WTC11 (cell line): ENCODE data around the gene WSCD2. TPM values are rescaled to one million over a fixed set of nuclear protein-coding genes. Genes with fewer than 3 reads are reported as not detected.

Experiments
- ATAC-seq: fragments of 200-7000 bp; cut with Tn5 transposase; 2 replicates; pipeline ENCODE4 v1.10.0; 2021; ENCODE audit warnings: mild to moderate bottlenecking, moderate library complexity
- CTCF ChIA-PET: fragments of 300-600 bp; sonication (Branson Sonifier 250); formaldehyde crosslinking; loops from one replicate; lab custom pipeline; 2021; ENCODE audit warnings: antibody characterized with exemption; lab: Charles Lee
- POLR2A ChIA-PET: fragments of 350-600 bp; sonication (Branson Sonifier 250); formaldehyde crosslinking; loops from one replicate; lab custom pipeline; 2021; ENCODE audit warnings: antibody characterized with exemption; lab: Charles Lee
- DNase-seq: peaks from one replicate; pipeline ENCODE4 v3.0.0; 2021; ENCODE audit warnings: low spot score
- H3K27ac Mint-ChIP-seq: 2 replicates; pipeline ENCODE4 v1.8.0; 2021; ENCODE audit warnings: mixed read lengths
- H3K27me3 Mint-ChIP-seq: 2 replicates; pipeline ENCODE4 v1.8.0; 2021; ENCODE audit warnings: low read depth, mild to moderate bottlenecking, moderate library complexity, mixed read lengths
- H3K36me3 Mint-ChIP-seq: 2 replicates; pipeline ENCODE4 v1.8.0; 2021; ENCODE audit warnings: mixed read lengths
- H3K4me1 Mint-ChIP-seq: 2 replicates; pipeline ENCODE4 v1.8.0; 2022; ENCODE audit warnings: mixed read lengths
- H3K4me3 Mint-ChIP-seq: 2 replicates; pipeline ENCODE4 v1.8.0; 2021; ENCODE audit warnings: mild to moderate bottlenecking, moderate library complexity, mixed read lengths
- H3K9me3 Mint-ChIP-seq: 2 replicates; pipeline ENCODE4 v1.8.0; 2021; ENCODE audit warnings: mixed read lengths
- CREB1 ChIP-seq: sonication (generic); formaldehyde crosslinking; IDR thresholded peaks from 2 replicates; pipeline ENCODE4 v1.8.0; 2023; ENCODE audit warnings: mild to moderate bottlenecking, missing genetic modification reagents
- CREM ChIP-seq: sonication (generic); formaldehyde crosslinking; IDR thresholded peaks from 2 replicates; pipeline ENCODE4 v1.8.1; 2022; ENCODE audit warnings: mild to moderate bottlenecking, missing genetic modification reagents, moderate library complexity
- ELF4 ChIP-seq: sonication (generic); formaldehyde crosslinking; IDR thresholded peaks from 2 replicates; pipeline ENCODE4 v1.8.1; 2022; ENCODE audit warnings: low read depth, mild to moderate bottlenecking, moderate library complexity, missing genetic modification reagents
- ETV6 ChIP-seq: sonication (generic); formaldehyde crosslinking; IDR thresholded peaks from 2 replicates; pipeline ENCODE4 v1.8.1; 2022; ENCODE audit warnings: mild to moderate bottlenecking, missing genetic modification reagents
- FOXK1 ChIP-seq: sonication (generic); formaldehyde crosslinking; IDR thresholded peaks from 2 replicates; pipeline ENCODE4 v1.8.0; 2022; ENCODE audit warnings: mild to moderate bottlenecking, moderate library complexity, missing genetic modification reagents
- IRF2 ChIP-seq: sonication (generic); formaldehyde crosslinking; IDR thresholded peaks from 2 replicates; pipeline ENCODE4 v1.8.0; 2022; ENCODE audit warnings: low read depth, missing genetic modification reagents, borderline replicate concordance
- MXD4 ChIP-seq: fragments of 250-450 bp; sonication (Bioruptor Pico); IDR thresholded peaks from 2 replicates; pipeline ENCODE4 v1.8.0; 2021; ENCODE audit warnings: mild to moderate bottlenecking, moderate library complexity, borderline replicate concordance
- NR2C2 ChIP-seq: sonication (generic); formaldehyde crosslinking; IDR thresholded peaks from 2 replicates; pipeline ENCODE4 v1.8.0; 2022; ENCODE audit warnings: mild to moderate bottlenecking, missing genetic modification reagents
- TEAD1 ChIP-seq: sonication (generic); formaldehyde crosslinking; IDR thresholded peaks from 2 replicates; pipeline ENCODE4 v1.8.0; 2022; ENCODE audit warnings: mild to moderate bottlenecking, missing genetic modification reagents
- TEAD4 ChIP-seq: sonication (generic); formaldehyde crosslinking; IDR thresholded peaks from 2 replicates; pipeline ENCODE4 v1.8.0; 2022; ENCODE audit warnings: mild to moderate bottlenecking, missing genetic modification reagents
- ZBTB21 ChIP-seq: sonication (generic); formaldehyde crosslinking; IDR thresholded peaks from 2 replicates; pipeline ENCODE4 v1.8.1; 2023; ENCODE audit warnings: mild to moderate bottlenecking, missing genetic modification reagents, borderline replicate concordance
- ZNF232 ChIP-seq: sonication (generic); formaldehyde crosslinking; IDR thresholded peaks from 2 replicates; pipeline ENCODE4 v1.8.0; 2022; ENCODE audit warnings: mild to moderate bottlenecking, missing genetic modification reagents
- ZNF671 ChIP-seq: fragments of 250-450 bp; sonication (Bioruptor Pico); IDR thresholded peaks from 2 replicates; pipeline ENCODE4 v1.8.0; 2021; ENCODE audit warnings: mild to moderate bottlenecking
- total RNA-seq: library from RNA; stranded (reverse); gene quantifications from 3 replicates; pipeline ENCODE4 v1.2.3, GENCODE V29; 2021
- TF ChIP-seq, protein P1 (sequence below): sonication (generic); formaldehyde crosslinking; IDR thresholded peaks from 2 replicates; pipeline ENCODE4 v1.8.0; 2022; ENCODE audit warnings: missing genetic modification reagents
- TF ChIP-seq, protein P2 (sequence below): sonication (generic); formaldehyde crosslinking; IDR thresholded peaks from 2 replicates; pipeline ENCODE4 v1.8.1; 2023; ENCODE audit warnings: mild to moderate bottlenecking, missing genetic modification reagents, borderline replicate concordance
- TF ChIP-seq, protein P3 (sequence below): sonication (generic); formaldehyde crosslinking; IDR thresholded peaks from 2 replicates; pipeline ENCODE4 v1.8.0; 2023; ENCODE audit warnings: missing genetic modification reagents, mild to moderate bottlenecking, borderline replicate concordance
- TF ChIP-seq, protein P4 (sequence below): sonication (generic); formaldehyde crosslinking; IDR thresholded peaks from 2 replicates; pipeline ENCODE4 v1.8.0; 2022; ENCODE audit warnings: mild to moderate bottlenecking, missing genetic modification reagents
- TF ChIP-seq, protein P5 (sequence below): sonication (generic); formaldehyde crosslinking; IDR thresholded peaks from 2 replicates; pipeline ENCODE4 v1.8.1; 2022; ENCODE audit warnings: low read depth, missing genetic modification reagents, borderline replicate concordance

Gene WSCD2
- total RNA-seq, 1 experiment from 2014 or later: 1.1 TPM

DNA sequence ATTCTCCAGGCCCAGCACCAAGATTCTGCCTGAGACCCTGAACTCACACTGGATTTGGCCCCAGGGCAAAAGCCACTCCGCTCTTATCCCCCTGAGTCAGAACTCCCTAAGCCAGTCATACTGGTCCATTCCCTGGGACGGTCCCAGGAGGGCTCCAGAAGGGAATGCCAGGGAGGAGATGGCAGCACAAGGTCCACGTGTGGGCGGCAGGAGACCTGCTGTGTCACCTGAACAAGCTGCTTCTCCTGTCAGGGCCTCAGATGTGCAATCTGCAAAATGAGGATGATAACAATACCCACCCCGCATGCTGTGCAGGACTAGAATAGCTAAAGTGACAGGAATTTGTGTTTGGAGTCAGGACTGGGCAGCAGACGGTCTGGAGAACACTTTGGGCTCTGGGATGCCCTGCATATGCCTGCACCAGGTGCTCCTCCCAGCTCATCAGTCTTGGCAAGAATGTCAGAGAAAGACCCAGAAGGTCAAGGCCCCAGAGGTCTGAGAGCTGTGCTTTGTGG, 169.7 kb downstream of the WSCD2 start (continued):
- TF ChIP-seq, protein P1, sequence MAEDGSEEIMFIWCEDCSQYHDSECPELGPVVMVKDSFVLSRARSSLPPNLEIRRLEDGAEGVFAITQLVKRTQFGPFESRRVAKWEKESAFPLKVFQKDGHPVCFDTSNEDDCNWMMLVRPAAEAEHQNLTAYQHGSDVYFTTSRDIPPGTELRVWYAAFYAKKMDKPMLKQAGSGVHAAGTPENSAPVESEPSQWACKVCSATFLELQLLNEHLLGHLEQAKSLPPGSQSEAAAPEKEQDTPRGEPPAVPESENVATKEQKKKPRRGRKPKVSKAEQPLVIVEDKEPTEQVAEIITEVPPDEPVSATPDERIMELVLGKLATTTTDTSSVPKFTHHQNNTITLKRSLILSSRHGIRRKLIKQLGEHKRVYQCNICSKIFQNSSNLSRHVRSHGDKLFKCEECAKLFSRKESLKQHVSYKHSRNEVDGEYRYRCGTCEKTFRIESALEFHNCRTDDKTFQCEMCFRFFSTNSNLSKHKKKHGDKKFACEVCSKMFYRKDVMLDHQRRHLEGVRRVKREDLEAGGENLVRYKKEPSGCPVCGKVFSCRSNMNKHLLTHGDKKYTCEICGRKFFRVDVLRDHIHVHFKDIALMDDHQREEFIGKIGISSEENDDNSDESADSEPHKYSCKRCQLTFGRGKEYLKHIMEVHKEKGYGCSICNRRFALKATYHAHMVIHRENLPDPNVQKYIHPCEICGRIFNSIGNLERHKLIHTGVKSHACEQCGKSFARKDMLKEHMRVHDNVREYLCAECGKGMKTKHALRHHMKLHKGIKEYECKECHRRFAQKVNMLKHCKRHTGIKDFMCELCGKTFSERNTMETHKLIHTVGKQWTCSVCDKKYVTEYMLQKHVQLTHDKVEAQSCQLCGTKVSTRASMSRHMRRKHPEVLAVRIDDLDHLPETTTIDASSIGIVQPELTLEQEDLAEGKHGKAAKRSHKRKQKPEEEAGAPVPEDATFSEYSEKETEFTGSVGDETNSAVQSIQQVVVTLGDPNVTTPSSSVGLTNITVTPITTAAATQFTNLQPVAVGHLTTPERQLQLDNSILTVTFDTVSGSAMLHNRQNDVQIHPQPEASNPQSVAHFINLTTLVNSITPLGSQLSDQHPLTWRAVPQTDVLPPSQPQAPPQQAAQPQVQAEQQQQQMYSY: no peak
- no peak for TF ChIP-seq ZBTB21 (CRISPR knock-in tag)

DNA sequence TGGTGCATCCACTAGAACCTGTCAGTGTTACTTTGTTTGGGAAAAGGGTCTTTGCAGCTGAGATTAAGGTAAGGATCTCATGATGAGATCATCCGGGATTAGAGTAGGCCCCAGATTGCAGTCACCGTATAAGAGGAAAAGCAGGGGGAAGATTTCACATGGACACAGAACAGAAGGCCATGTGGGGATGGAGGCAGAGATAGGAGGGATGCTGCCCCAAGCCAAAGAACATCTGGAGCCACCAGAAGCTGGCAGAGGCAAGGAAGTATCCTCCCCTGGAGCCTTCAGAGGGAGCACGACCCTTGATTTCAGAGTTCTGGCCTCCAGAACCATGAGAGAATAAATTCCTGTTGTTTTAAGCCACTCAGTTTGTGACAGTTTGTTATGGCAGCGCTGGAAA, 170.4 kb downstream of the WSCD2 start:
- POLR2A ChIA-PET: no interaction called here
- ATAC-seq (no peak), DNase-seq (no peak)
- CTCF ChIA-PET: no interaction called here
- Mint-ChIP-seq H3K4me1 (peaks cover 31% of the 10 kb centered on the region), H3K9me3 (0 out of 2 replicates have a peak, but pooled peaks cover 3% of the 10 kb centered on the region), H3K27me3 (no peaks in the 10 kb centered on the region), H3K27ac (no peak overlapping the region), H3K36me3 (no peaks in the 10 kb centered on the region), H3K4me3 (no peak overlapping the region)
- TF ChIP-seq, protein P2, sequence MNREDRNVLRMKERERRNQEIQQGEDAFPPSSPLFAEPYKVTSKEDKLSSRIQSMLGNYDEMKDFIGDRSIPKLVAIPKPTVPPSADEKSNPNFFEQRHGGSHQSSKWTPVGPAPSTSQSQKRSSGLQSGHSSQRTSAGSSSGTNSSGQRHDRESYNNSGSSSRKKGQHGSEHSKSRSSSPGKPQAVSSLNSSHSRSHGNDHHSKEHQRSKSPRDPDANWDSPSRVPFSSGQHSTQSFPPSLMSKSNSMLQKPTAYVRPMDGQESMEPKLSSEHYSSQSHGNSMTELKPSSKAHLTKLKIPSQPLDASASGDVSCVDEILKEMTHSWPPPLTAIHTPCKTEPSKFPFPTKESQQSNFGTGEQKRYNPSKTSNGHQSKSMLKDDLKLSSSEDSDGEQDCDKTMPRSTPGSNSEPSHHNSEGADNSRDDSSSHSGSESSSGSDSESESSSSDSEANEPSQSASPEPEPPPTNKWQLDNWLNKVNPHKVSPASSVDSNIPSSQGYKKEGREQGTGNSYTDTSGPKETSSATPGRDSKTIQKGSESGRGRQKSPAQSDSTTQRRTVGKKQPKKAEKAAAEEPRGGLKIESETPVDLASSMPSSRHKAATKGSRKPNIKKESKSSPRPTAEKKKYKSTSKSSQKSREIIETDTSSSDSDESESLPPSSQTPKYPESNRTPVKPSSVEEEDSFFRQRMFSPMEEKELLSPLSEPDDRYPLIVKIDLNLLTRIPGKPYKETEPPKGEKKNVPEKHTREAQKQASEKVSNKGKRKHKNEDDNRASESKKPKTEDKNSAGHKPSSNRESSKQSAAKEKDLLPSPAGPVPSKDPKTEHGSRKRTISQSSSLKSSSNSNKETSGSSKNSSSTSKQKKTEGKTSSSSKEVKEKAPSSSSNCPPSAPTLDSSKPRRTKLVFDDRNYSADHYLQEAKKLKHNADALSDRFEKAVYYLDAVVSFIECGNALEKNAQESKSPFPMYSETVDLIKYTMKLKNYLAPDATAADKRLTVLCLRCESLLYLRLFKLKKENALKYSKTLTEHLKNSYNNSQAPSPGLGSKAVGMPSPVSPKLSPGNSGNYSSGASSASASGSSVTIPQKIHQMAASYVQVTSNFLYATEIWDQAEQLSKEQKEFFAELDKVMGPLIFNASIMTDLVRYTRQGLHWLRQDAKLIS (CRISPR knock-in tag): no peak
- TF ChIP-seq ELF4 (no peak), IRF2 (no peak), ZNF232 (CRISPR knock-in tag) (no peak), FOXK1 (CRISPR knock-in tag) (no peak), ETV6 (CRISPR knock-in tag) (no peak), CREB1 (CRISPR knock-in tag) (no peak), ZNF671 (CRISPR knock-in tag) (no peak), TEAD1 (CRISPR knock-in tag) (no peak), NR2C2 (CRISPR knock-in tag) (no peak), TEAD4 (no peak), CREM (CRISPR knock-in tag) (no peak), MXD4 (CRISPR knock-in tag) (no peak)
- TF ChIP-seq, protein P3, sequence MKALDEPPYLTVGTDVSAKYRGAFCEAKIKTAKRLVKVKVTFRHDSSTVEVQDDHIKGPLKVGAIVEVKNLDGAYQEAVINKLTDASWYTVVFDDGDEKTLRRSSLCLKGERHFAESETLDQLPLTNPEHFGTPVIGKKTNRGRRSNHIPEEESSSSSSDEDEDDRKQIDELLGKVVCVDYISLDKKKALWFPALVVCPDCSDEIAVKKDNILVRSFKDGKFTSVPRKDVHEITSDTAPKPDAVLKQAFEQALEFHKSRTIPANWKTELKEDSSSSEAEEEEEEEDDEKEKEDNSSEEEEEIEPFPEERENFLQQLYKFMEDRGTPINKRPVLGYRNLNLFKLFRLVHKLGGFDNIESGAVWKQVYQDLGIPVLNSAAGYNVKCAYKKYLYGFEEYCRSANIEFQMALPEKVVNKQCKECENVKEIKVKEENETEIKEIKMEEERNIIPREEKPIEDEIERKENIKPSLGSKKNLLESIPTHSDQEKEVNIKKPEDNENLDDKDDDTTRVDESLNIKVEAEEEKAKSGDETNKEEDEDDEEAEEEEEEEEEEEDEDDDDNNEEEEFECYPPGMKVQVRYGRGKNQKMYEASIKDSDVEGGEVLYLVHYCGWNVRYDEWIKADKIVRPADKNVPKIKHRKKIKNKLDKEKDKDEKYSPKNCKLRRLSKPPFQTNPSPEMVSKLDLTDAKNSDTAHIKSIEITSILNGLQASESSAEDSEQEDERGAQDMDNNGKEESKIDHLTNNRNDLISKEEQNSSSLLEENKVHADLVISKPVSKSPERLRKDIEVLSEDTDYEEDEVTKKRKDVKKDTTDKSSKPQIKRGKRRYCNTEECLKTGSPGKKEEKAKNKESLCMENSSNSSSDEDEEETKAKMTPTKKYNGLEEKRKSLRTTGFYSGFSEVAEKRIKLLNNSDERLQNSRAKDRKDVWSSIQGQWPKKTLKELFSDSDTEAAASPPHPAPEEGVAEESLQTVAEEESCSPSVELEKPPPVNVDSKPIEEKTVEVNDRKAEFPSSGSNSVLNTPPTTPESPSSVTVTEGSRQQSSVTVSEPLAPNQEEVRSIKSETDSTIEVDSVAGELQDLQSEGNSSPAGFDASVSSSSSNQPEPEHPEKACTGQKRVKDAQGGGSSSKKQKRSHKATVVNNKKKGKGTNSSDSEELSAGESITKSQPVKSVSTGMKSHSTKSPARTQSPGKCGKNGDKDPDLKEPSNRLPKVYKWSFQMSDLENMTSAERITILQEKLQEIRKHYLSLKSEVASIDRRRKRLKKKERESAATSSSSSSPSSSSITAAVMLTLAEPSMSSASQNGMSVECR (CRISPR knock-in tag): no peak
- TF ChIP-seq, protein P4, sequence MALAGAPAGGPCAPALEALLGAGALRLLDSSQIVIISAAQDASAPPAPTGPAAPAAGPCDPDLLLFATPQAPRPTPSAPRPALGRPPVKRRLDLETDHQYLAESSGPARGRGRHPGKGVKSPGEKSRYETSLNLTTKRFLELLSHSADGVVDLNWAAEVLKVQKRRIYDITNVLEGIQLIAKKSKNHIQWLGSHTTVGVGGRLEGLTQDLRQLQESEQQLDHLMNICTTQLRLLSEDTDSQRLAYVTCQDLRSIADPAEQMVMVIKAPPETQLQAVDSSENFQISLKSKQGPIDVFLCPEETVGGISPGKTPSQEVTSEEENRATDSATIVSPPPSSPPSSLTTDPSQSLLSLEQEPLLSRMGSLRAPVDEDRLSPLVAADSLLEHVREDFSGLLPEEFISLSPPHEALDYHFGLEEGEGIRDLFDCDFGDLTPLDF (CRISPR knock-in tag): no peak
- TF ChIP-seq, protein P5, sequence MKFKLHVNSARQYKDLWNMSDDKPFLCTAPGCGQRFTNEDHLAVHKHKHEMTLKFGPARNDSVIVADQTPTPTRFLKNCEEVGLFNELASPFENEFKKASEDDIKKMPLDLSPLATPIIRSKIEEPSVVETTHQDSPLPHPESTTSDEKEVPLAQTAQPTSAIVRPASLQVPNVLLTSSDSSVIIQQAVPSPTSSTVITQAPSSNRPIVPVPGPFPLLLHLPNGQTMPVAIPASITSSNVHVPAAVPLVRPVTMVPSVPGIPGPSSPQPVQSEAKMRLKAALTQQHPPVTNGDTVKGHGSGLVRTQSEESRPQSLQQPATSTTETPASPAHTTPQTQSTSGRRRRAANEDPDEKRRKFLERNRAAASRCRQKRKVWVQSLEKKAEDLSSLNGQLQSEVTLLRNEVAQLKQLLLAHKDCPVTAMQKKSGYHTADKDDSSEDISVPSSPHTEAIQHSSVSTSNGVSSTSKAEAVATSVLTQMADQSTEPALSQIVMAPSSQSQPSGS: no peak
- TF ChIP-seq, protein P1: no peak
